Astrocyte (in vitro differentiated cells and primary cell): ENCODE measurements around the gene SVIL. TPM values are rescaled to one million over a fixed set of nuclear protein-coding genes. Genes with fewer than 3 reads are reported as not detected.

ENCODE experiments used
- DNase-seq: peaks from one replicate; pipeline ENCODE4 v3.0.0-alpha.2; 2010; ENCODE audit warnings: low read depth
- FAIRE-seq: peaks from 2 replicates; lab custom pipeline; 2011; peaks lifted over from hg19 to GRCh38; lab: Jason Lieb, UNC
- H2AFZ ChIP-seq: 2 replicates; pipeline ENCODE4 v1.6.0; 2012; ENCODE audit warnings: low read depth, low read length, inconsistent platforms
- H3K27ac ChIP-seq: 2 replicates; pipeline ENCODE4 v1.5.1; 2011; ENCODE audit warnings: low read depth, low read length, inconsistent platforms
- H3K27me3 ChIP-seq: 2 replicates; pipeline ENCODE4 v1.6.0; 2011; ENCODE audit warnings: low read length, inconsistent platforms; ENCODE audit not compliant: insufficient read depth
- H3K36me3 ChIP-seq: 2 replicates; pipeline ENCODE4 v1.5.1; 2011; ENCODE audit warnings: low read length, inconsistent platforms; ENCODE audit not compliant: insufficient read depth
- H3K4me1 ChIP-seq: 2 replicates; pipeline ENCODE4 v1.5.1; 2011; ENCODE audit warnings: low read length, inconsistent platforms; ENCODE audit not compliant: insufficient read depth
- H3K4me2 ChIP-seq: 2 replicates; pipeline ENCODE4 v1.6.0; 2012; ENCODE audit warnings: low read length, inconsistent platforms
- H3K4me3 ChIP-seq: 2 replicates; pipeline ENCODE4 v1.5.1; 2011; ENCODE audit warnings: low read depth, mild to moderate bottlenecking, low read length, inconsistent platforms; ENCODE audit not compliant: insufficient read depth
- H3K79me2 ChIP-seq: 2 replicates; pipeline ENCODE4 v1.6.0; 2012; ENCODE audit warnings: mild to moderate bottlenecking, low read length, inconsistent platforms; ENCODE audit not compliant: insufficient read depth
- H3K9ac ChIP-seq: 2 replicates; pipeline ENCODE4 v1.6.0; 2012; ENCODE audit warnings: mild to moderate bottlenecking, low read length, inconsistent platforms
- H3K9me3 ChIP-seq: 2 replicates; pipeline ENCODE4 v1.5.1; 2012; ENCODE audit warnings: low read depth, mild to moderate bottlenecking, low read length, inconsistent platforms; ENCODE audit not compliant: insufficient read depth
- H4K20me1 ChIP-seq: 2 replicates; pipeline ENCODE4 v1.6.0; 2012; ENCODE audit warnings: low read length, inconsistent platforms; ENCODE audit not compliant: insufficient read depth
- H3K27ac Mint-ChIP-seq: one replicate; pipeline ENCODE4 v1.8.0; 2021; ENCODE audit warnings: mild to moderate bottlenecking, mixed read lengths; ENCODE audit not compliant: unreplicated experiment
- H3K27me3 Mint-ChIP-seq: one replicate; pipeline ENCODE4 v1.8.0; 2021; ENCODE audit warnings: low read depth, mixed read lengths; ENCODE audit not compliant: unreplicated experiment
- H3K36me3 Mint-ChIP-seq: one replicate; pipeline ENCODE4 v1.8.0; 2021; ENCODE audit warnings: low read depth, mixed read lengths; ENCODE audit not compliant: unreplicated experiment
- H3K4me1 Mint-ChIP-seq: one replicate; pipeline ENCODE4 v1.8.0; 2021; ENCODE audit warnings: low read depth, mixed read lengths; ENCODE audit not compliant: unreplicated experiment
- H3K4me3 Mint-ChIP-seq: one replicate; pipeline ENCODE4 v1.8.0; 2021; ENCODE audit warnings: mild to moderate bottlenecking, moderate library complexity, mixed read lengths; ENCODE audit not compliant: unreplicated experiment
- H3K9me3 Mint-ChIP-seq: one replicate; pipeline ENCODE4 v1.8.0; 2021; ENCODE audit warnings: mild to moderate bottlenecking, mixed read lengths; ENCODE audit not compliant: unreplicated experiment
- EZH2 ChIP-seq: IDR thresholded peaks from 2 replicates; pipeline ENCODE4 v1.6.1; 2012; ENCODE audit warnings: mild to moderate bottlenecking, low read length, inconsistent platforms; ENCODE audit not compliant: insufficient read depth
- total RNA-seq: library from RNA; stranded (reverse); gene quantifications from 2 replicates; pipeline ENCODE4 v1.2.1, GENCODE V29; 2021
- TF ChIP-seq, protein P1 (sequence below): IDR thresholded peaks from 2 replicates; pipeline ENCODE4 v1.5.1; 2011; ENCODE audit warnings: low read depth, mild to moderate bottlenecking, inconsistent platforms, low read length, moderate library complexity; ENCODE audit not compliant: insufficient read depth

SVIL gene
- total RNA-seq, 1 donor from 2014 or later = 70.4 TPM

DNA sequence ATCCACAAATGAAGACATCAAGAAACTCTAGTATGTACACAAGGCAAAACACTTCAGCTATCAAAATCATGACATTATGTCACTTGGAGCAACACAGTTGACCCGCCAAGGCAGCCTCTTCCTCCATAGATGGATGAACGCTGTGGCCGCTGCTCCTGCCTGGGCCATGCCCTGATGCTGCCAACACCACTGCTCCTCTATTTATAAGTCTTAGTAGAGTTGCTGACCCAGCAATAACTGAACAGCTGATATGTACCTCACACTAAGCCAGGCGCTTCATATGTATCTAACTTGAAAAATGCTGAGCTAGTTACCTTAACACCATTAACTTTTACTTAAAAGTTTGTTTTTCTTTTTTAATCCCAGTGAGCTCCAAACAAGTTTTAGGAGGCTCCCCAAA lies 214.0 kb downstream of the SVIL start:
- Histone ChIP-seq H3K9ac (no peak overlapping the region), H4K20me1 (peaks cover 89% of the 10 kb centered on the region), H2AFZ (no peak overlapping the region), H3K4me1 (no peaks in the 10 kb centered on the region), H3K4me2 (no peak overlapping the region), H3K4me3 (no peak overlapping the region), H3K9me3 (no peaks in the 10 kb centered on the region), H3K27me3 (no peaks in the 10 kb centered on the region), H3K79me2 (peaks cover 88% of the 10 kb centered on the region), H3K36me3 (peaks cover 21% of the 10 kb centered on the region), H3K27ac (no peak overlapping the region)
- H3K36me3 Mint-ChIP-seq = peaks cover 3% of the 10 kb centered on the region
- H3K4me1 Mint-ChIP-seq = no peaks in the 10 kb centered on the region
- no peaks in the 10 kb centered on the region for H3K9me3 Mint-ChIP-seq
- DNase-seq = no peak
- TF ChIP-seq EZH2 = no peak
- TF ChIP-seq, protein P1, sequence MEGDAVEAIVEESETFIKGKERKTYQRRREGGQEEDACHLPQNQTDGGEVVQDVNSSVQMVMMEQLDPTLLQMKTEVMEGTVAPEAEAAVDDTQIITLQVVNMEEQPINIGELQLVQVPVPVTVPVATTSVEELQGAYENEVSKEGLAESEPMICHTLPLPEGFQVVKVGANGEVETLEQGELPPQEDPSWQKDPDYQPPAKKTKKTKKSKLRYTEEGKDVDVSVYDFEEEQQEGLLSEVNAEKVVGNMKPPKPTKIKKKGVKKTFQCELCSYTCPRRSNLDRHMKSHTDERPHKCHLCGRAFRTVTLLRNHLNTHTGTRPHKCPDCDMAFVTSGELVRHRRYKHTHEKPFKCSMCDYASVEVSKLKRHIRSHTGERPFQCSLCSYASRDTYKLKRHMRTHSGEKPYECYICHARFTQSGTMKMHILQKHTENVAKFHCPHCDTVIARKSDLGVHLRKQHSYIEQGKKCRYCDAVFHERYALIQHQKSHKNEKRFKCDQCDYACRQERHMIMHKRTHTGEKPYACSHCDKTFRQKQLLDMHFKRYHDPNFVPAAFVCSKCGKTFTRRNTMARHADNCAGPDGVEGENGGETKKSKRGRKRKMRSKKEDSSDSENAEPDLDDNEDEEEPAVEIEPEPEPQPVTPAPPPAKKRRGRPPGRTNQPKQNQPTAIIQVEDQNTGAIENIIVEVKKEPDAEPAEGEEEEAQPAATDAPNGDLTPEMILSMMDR = no peak
- FAIRE-seq = no peak
- H3K27me3 Mint-ChIP-seq = peaks cover 7% of the 10 kb centered on the region
- no peak overlapping the region for H3K4me3 Mint-ChIP-seq
- no peak overlapping the region for H3K27ac Mint-ChIP-seq

- no peak overlapping the region for H3K27ac Mint-ChIP-seq
- H3K9me3 Mint-ChIP-seq = no peaks in the 10 kb centered on the region
- no peak overlapping the region for H3K4me3 ChIP-seq
- TF ChIP-seq, protein P1 = no peak
- TF ChIP-seq EZH2 = no peak
- H3K27me3 Mint-ChIP-seq = peaks cover 7% of the 10 kb centered on the region
- no peak overlapping the region for H3K4me3 Mint-ChIP-seq
- peaks cover 86% of the 10 kb centered on the region for H4K20me1 ChIP-seq
- no peaks in the 10 kb centered on the region for H3K9me3 ChIP-seq
- peaks cover 6% of the 10 kb centered on the region for H3K4me1 ChIP-seq
- DNase-seq (no peak), FAIRE-seq (no peak)
- no peak overlapping the region for H3K9ac ChIP-seq
- peaks cover 94% of the 10 kb centered on the region for H3K79me2 ChIP-seq
- no peak overlapping the region for H2AFZ ChIP-seq
- no peaks in the 10 kb centered on the region for H3K36me3 Mint-ChIP-seq
- H3K4me1 Mint-ChIP-seq = no peaks in the 10 kb centered on the region
- H3K27me3 ChIP-seq = no peaks in the 10 kb centered on the region
- H3K4me2 ChIP-seq = no peak overlapping the region
- H3K36me3 ChIP-seq = peaks cover 18% of the 10 kb centered on the region
- H3K27ac ChIP-seq = no peak overlapping the region
Observed at GRCh38 chr10:29417324-29417723, 217.4 kb downstream of the SVIL start.

DNA sequence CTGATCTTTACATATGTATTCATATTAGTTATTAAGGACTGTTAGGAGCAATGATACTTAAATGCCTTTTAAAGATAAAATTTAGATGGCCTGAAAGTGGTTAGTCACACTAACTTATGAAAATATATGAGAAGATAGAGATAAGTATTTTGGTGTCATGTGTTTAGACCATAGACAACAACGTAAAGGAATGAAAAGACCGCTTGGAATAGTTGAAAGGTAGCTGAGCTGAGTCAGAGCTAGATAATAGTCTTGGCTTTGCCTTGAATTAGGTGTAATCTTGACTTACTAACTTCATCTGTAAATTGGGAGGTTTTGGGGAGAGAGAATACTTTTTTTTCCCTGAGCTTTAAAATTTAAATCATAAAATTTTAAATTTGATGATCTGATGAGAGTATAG lies 218.9 kb downstream of the SVIL start:
- no peaks in the 10 kb centered on the region for H3K36me3 Mint-ChIP-seq
- no peaks in the 10 kb centered on the region for H3K9me3 Mint-ChIP-seq
- H3K4me1 Mint-ChIP-seq = no peaks in the 10 kb centered on the region
- Histone ChIP-seq H4K20me1 (peaks cover 83% of the 10 kb centered on the region), H3K9me3 (no peaks in the 10 kb centered on the region), H3K4me3 (no peak overlapping the region), H2AFZ (no peak overlapping the region), H3K27me3 (no peaks in the 10 kb centered on the region), H3K4me1 (peaks cover 6% of the 10 kb centered on the region), H3K9ac (no peak overlapping the region), H3K79me2 (peaks cover 94% of the 10 kb centered on the region), H3K27ac (no peak overlapping the region), H3K36me3 (peaks cover 11% of the 10 kb centered on the region), H3K4me2 (no peak overlapping the region)
- no peak overlapping the region for H3K27ac Mint-ChIP-seq
- H3K4me3 Mint-ChIP-seq = no peak overlapping the region
- H3K27me3 Mint-ChIP-seq = peaks cover 3% of the 10 kb centered on the region
- DNase-seq (peak; percentile 66), FAIRE-seq (peak; percentile 5)
- TF ChIP-seq, protein P1 = no peak
- no peak for TF ChIP-seq EZH2
